GM15510 (cell line): ENCODE data around the gene USP34.

Experiments used
- POLR2A ChIP-seq: IDR thresholded peaks from 3 replicates; pipeline ENCODE4 v1.6.1; 2011; ENCODE audit warnings: borderline replicate concordance; ENCODE audit not compliant: insufficient read length; ENCODE audit errors: extremely low read depth

Gene USP34

GRCh38 chr2:61222567-61222966 lies 248.3 kb downstream of the USP34 start:
- TF ChIP-seq POLR2A, result no peak

- no peak for TF ChIP-seq POLR2A
Observed at GRCh38 chr2:61221819-61222218, 249.1 kb downstream of the USP34 start.

DNA sequence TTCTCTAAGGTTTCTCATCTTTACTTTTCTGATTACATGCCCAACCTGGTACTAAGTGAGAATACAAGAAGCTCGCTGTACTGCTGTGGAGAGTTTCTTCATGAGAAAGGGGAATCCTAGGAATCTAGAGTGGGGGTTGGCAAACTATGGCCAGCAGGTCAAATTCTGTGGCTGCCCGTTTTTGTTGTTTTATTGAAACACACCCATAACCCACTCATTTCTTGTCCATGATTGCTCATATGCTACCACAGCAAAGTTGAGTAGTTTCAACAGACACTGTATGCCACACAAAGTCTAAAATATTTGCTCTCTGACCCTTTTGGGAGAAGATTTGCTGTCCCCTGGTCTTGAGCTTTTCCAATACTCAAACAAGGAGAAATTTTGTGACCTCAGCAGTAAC lies 250.1 kb downstream of the USP34 start:
- no peak for TF ChIP-seq POLR2A

- no peak for TF ChIP-seq POLR2A
Observed at GRCh38 chr2:61218817-61219170, 252.1 kb downstream of the USP34 start.

DNA sequence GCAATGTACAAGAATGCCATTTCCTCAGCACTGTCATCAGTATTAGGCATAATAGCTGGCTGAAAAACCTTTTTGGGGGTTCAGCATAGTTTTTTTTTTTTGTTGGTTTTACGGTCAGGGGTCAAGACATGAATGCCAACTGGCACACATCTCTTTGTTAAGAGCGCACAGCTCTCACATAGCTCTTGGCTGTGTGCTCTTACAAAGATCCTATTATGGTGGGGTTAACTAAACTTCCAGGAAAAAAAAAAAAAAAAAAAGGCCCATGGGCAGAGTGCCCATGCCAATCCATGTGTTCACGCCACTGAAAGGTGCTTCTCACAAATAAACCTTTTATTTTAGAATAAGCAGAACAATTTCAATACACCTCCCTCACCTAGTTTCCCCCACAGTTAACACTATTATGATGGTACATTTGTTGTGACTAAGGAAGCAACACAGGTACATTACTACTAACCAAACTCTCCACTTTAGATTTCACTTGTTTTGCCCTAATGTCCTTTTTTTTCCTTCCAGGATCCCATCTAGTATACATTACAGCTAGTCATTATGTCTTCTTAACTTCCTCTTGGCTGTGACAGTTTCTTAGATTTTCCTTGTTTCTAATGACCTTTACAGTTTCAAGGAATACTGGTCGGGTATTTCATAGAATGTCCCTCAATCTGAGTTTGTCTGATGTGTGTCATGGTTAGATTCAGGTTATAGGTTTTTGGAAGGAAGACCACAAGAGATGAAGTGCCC lies 252.6 kb downstream of the USP34 start:
- no peak for TF ChIP-seq POLR2A

DNA sequence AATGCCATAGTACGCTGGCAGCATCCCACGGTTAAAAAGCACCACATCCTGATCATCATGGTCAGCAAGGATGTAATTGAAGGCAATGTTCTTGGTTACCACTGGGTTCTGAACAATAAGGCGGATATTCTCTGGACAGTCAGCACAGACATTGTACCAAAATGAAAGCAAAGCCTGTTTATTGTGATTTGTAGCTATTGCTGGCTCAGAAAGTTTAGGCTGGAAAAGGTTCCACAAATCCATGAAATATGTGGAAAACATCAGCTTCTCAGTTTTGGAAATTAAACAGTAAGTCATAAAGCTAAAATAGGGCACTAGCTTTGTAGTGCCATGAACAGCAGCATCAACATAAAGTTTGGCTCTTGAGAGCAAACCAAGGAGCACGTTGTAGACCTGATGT lies 256.7 kb downstream of the USP34 start:
- TF ChIP-seq POLR2A, result no peak

DNA sequence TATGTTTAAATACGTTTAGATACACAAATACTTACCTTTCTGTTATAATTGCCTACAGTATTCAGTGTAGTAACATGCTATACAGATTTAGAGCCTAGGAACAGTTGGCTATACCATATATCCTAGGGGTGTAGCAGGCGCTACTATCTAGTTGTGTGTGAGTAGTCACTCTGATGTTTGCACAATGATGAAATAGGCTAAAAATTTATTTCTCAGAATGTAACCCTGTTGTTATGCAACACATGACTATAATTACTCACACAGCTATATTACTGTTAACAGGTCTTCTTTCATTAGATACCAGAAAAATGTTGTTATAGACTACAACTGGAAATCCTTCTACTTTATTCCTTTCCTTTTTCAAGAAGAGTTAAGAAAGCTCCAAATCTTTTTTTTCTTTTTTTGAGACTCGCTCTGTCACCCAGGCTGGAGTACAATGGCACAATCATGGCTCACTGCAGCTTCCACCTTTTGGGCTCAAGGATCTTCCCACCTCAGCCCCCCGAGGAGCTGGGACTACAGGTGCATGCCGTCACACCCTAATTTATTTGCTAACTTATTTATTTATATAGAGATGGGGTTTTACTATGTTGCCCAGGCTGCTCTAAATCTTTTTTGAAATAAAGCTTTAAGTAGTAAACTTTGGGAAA lies 260.4 kb downstream of the USP34 start:
- TF ChIP-seq POLR2A, result no peak

GRCh38 chr2:61205132-61205531 lies 265.8 kb downstream of the USP34 start:
- no peak for TF ChIP-seq POLR2A

GRCh38 chr2:61196671-61197070 lies 274.2 kb downstream of the USP34 start:
- no peak for TF ChIP-seq POLR2A

GRCh38 chr2:61193670-61194561 lies 277.0 kb downstream of the USP34 start:
- no peak for TF ChIP-seq POLR2A

- no peak for TF ChIP-seq POLR2A
Observed at GRCh38 chr2:61187085-61187484, 283.8 kb downstream of the USP34 start.

GRCh38 chr2:61185231-61185728 lies 285.6 kb downstream of the USP34 start:
- no peak for TF ChIP-seq POLR2A

DNA sequence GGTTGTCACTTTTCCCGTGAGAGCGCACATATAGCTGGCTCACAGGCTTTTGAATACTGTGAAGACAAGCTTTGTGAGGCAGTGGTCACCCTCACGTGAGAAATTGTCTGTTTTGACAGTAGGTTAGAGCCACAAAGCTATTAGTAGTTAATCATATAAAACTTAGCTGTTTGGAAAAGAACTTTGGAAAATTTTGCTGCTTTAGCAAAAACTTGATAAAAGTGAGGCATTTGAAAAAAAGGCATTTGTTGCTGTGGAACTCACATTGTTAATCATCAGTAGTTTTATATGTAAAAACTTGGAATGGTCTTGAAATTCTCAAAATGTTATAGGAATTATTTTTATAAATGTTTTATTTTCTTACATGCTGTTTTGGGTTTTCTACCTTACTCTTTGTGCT lies 286.6 kb downstream of the USP34 start:
- TF ChIP-seq POLR2A, result no peak

DNA sequence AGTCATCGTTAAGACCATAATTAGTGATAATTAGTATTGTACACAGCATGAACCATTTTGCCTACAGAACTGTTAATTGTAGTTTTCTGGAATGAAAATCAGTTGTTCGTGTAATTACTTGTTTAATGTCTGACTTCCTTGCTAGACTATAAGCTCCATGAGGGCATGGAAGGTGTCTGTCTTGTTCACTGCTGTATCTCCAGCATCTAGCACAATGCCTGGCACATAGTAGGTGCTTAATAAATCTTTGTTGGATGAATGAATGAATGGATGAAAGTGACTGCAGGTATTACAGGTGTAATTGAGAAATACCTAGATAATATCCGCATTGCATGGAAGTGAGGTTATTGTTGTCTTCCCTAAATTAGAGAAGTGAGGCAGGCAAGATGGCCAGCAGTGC lies 287.1 kb downstream of the USP34 start:
- no peak for TF ChIP-seq POLR2A

DNA sequence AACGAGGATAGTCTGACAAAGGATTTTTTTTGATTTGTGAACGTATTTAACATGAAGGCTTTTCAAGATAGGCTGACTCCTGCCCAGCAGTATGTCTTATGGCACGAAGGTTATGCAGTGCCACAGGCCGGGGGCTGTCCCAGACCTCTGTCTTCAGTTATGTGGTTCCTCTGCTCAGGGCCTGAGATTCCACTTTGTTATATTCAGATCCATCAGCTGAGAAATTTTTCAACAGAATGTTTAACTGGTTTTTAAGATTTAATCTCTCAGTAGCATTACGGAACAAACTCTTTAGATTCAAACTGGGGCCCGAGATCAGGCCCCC lies 288.9 kb downstream of the USP34 start:
- TF ChIP-seq POLR2A, result no peak
